GM18511 (cell line): ENCODE measurements around the gene HSPA8.
A peak's percentile ranks its signal among the peaks of the same experiment; 100 is the strongest.
"Not testable (repeated sequence)": the region's sequence is repeated elsewhere in the genome, so short reads cannot be mapped to it uniquely, and the experiment has no call there.

Experiments used
- ATAC-seq: cut with Tn5 transposase; IDR thresholded peaks from one replicate; pipeline ENCODE4 v1.9.1; 2021; ENCODE audit warnings: mild to moderate bottlenecking, moderate library complexity; ENCODE audit not compliant: unreplicated experiment

Gene HSPA8

GRCh38 chr11:123061403-123062157, at the start of gene HSPA8:
Gene HSPA8, minus strand, starts transcription at chr11:123062136. Its CDS starts 812 bp downstream, at chr11:123061324.
- ATAC-seq, result peak; percentile 16

DNA sequence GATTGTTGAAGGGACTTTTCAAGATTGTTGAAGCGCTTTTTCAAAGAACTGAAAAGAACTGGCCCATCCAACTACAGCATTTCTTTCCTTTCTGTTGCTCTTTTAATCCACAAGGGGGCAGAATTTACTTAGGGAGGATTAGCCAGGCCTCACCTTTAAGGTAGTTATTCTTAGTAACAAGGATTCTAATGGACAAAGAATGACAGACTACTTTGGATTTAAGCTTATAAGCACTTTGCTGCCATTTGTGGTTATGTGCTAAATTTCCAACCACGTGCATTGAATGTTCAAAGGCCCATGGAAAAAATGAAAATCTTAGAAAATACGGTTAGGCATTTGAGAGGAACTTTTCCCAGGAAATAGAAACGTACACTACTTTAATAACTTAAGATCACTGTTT, 49.5 kb upstream of the HSPA8 start:
- no peak for ATAC-seq

DNA sequence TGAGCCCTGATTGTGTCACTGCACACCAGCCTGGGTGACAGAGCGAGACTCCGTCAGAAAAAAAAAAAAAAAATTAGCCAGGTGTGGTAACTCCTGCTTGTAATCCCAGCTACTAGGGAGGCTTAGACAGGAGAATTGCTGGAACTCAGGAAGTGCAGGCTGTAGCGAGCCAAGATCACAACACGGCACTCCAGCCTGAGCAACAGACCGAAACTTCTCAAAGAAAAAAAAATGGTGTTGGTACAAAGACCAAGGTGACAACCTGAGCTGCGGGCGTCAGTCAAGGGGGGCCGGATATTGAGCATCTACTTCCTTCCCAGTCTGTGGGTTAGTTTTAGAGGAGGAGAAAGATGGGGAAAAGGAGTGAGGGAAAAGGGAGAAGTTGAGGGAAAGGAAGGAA, 48.5 kb upstream of the HSPA8 start:
- no peak for ATAC-seq

DNA sequence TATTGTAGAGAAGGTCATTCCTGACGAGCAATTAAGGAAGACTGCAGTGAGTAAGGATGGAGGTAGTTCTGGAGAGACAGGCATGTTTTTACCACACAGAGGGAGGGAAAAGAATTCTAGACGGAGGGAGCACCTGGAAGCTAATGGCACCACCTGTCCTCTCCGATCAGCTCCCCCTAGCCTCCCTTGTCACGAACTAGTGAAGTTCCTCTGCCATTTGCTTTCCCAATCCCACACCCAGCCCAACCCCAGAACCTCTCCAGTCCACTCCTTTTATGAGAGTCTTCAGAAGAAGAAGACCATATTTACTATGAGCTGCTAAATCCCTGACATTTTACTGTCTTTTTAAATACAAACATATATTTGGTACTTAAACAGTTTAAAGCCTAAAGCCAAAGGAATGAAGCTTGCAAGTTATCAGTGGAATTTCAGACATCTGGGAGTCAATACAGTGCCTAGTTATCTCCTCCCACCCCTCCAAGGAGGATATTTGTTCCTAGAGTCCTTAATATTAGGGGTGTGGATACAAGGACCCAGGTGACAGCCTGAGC, 46.1 kb upstream of the HSPA8 start:
- ATAC-seq, result no peak

- ATAC-seq, result no peak
These were observed 42.8 kb upstream of the HSPA8 start for GRCh38 chr11:123104697-123105096.

GRCh38 chr11:123103326-123103980, 41.5 kb upstream of the HSPA8 start:
- ATAC-seq, result no peak

GRCh38 chr11:123100379-123101085, 38.6 kb upstream of the HSPA8 start:
- ATAC-seq, result no peak

GRCh38 chr11:123098990-123099389, 37.1 kb upstream of the HSPA8 start:
- no peak for ATAC-seq

DNA sequence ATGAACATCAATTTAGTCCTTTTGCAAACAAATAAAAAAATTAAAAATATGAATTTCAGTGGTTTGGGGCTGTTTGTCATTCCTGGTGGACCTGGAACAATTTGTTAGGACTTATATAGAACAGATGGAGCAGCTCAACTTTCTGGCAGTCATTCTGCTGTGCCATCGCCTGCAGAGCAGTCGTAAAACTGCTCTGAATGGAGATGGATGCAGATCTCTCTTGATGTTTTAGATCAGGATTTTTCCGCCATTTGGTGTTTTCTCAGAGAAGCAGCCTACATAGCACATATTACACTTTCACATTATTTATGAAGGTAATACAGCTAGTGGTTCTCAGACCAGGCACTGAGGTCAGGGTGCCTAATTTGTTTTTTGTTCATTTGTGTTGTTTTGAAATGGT, 31.8 kb upstream of the HSPA8 start:
- no peak for ATAC-seq

DNA sequence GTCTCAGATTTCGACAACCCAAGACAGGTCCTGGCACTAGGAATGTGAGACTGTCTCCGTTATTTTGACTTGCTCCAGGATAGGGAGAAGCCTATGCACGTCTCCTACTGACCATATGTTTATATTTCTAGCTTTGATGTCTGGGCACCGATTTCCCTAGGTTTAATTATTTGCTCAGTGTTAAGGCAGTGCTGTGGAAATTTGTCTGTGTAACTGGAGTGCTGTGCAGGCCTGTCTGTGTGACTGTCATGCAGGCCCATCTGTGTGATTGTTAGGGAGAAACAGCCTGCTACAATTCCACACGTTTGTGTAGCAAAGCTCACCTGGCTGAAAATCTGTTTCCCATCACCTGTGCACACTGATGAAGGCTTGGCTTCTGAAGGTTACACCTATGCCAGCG, 29.6 kb upstream of the HSPA8 start:
- no peak for ATAC-seq

DNA sequence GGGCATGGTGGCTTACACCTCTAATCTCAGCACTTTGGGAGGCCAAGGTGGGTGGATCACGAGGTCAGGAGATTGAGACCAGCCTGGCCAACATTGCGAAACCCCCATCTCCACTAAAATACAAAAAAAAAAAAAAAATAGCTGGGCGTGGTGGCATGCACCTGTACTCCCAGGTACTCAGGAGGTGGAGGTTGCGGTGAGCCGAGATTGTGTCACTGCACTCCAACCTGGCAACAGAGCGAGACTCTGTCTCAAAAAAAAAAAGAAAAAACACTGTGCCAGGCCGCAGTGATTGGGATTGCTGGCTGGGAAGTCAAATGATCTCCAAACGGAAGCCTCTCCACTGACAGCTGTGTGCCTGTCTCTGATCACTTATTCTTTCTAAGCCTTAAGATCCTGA, 28.2 kb upstream of the HSPA8 start:
- not testable (repeated sequence) for ATAC-seq

DNA sequence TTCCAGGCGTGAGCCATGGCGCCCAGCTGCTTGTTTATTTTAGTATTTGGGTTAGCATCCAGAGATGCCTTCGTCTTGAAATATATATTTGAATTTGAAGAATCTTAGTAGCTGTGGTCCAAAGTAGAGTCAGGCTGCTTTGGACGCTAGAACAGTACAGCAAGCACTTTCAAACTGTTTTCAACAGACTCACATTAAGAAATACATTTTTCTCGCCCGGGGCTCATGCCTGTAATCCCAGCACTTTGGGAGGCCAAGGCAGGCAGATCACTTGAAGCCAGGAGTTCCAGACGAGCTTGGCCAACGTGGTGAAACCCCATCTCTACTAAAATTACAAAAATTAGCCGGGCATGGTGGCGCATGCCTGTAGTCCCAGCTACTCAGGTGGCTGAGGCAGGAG, 27.0 kb upstream of the HSPA8 start:
- ATAC-seq, result not testable (repeated sequence)

- ATAC-seq, result peak; percentile 92
These were observed 25.7 kb upstream of the HSPA8 start for GRCh38 chr11:123087657-123088056.

GRCh38 chr11:123086305-123086704, 24.4 kb upstream of the HSPA8 start:
- ATAC-seq, result no peak

DNA sequence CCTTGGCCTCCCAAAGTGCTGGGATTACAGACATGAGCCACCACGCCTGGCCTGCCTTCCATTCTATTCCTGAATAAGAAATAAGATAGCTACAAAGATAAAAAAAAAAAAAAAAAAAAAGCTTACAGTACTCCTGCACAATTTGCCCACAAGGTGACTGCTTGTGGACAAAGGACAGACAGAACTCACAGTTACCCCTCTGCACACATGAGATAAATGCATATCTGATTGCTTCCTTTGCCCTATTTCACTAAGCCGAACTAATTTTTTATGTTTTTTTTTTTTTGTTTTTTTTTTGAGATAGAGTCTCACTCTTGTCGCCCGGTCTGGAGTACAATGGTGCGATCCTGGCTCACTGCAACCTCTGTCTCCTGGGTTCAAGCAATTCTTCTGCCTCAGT, 23.6 kb upstream of the HSPA8 start:
- ATAC-seq, result no peak

- ATAC-seq, result no peak
These were observed 22.5 kb upstream of the HSPA8 start for GRCh38 chr11:123084454-123084853.

- no peak for ATAC-seq
These were observed 21.7 kb upstream of the HSPA8 start for GRCh38 chr11:123083623-123084029.

- no peak for ATAC-seq
These were observed 21.0 kb upstream of the HSPA8 start for GRCh38 chr11:123082977-123083376.

DNA sequence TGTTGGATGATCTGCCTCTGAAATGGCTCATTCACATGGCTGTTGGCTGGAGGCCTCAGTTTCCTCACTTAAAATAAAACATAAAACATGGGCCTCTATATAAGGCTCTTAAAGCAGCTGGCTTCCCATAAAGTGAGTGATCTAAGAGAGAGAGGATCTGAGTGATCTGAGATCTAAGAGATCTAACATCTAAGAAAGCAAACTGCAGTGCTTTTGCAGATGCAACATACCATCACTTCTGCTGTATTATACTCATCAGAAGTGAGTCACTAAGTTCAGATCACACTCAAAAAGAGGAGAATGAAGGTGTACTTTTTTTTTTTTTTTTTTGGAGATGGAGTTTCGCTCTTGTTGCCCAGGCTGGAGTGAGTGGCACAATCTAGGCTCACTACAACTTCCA, 18.1 kb upstream of the HSPA8 start:
- ATAC-seq, result no peak

GRCh38 chr11:123076484-123076883, 14.5 kb upstream of the HSPA8 start:
- ATAC-seq, result no peak

GRCh38 chr11:123073343-123074057, 11.6 kb upstream of the HSPA8 start:
- ATAC-seq, result no peak
